Neural progenitor cell (in vitro differentiated cells): ENCODE results near the gene STEAP1B.

Experiments
- EZH2 ChIP-seq: fragments of 200-600 bp; sonication (generic); IDR thresholded peaks from 2 replicates; pipeline ENCODE4 v1.6.1; 2017; ENCODE audit warnings: antibody characterized with exemption, mild to moderate bottlenecking, moderate library complexity
- EZH2phosphoT487 ChIP-seq: fragments of 200-600 bp; sonication (generic); IDR thresholded peaks from 2 replicates; pipeline ENCODE4 v1.6.1; 2017; ENCODE audit warnings: antibody characterized with exemption
- TF ChIP-seq, protein P1 (sequence below): fragments of 200-600 bp; sonication (generic); IDR thresholded peaks from 2 replicates; pipeline ENCODE4 v1.5.1; 2017; ENCODE audit warnings: antibody characterized with exemption, mild to moderate bottlenecking

DNA sequence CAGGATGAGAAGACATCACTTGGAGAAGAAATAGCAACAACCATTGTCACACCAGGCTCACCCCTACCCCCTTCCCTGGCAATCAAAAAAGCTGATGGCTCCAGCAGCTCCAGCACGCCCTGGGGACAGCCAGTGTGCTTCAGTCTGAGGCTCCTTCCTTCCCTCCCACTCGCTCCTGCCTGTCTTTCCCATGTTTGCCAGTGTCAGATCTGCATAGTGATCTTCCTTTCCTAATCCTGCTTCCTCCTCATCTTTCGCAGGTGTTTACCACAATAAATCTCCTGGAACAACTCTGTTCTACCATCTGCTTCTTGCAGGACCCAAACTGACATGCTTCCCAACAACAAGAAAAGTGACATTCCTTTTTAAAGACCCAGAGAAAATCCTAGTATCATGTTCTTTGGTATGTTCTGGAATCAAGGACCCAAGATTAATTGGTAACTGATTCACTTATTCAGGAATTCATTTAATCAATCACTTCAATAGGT lies 57.1 kb downstream of the STEAP1B start:
- TF ChIP-seq EZH2 (no peak), EZH2phosphoT487 (no peak)
- TF ChIP-seq, protein P1, sequence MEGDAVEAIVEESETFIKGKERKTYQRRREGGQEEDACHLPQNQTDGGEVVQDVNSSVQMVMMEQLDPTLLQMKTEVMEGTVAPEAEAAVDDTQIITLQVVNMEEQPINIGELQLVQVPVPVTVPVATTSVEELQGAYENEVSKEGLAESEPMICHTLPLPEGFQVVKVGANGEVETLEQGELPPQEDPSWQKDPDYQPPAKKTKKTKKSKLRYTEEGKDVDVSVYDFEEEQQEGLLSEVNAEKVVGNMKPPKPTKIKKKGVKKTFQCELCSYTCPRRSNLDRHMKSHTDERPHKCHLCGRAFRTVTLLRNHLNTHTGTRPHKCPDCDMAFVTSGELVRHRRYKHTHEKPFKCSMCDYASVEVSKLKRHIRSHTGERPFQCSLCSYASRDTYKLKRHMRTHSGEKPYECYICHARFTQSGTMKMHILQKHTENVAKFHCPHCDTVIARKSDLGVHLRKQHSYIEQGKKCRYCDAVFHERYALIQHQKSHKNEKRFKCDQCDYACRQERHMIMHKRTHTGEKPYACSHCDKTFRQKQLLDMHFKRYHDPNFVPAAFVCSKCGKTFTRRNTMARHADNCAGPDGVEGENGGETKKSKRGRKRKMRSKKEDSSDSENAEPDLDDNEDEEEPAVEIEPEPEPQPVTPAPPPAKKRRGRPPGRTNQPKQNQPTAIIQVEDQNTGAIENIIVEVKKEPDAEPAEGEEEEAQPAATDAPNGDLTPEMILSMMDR = no peak
